ENCODE results near the gene TGFBR3. TPM values are rescaled to one million over a fixed set of nuclear protein-coding genes. Genes with fewer than 3 reads are reported as not detected.
"Not testable (repeated sequence)": the region's sequence is repeated elsewhere in the genome, so short reads cannot be mapped to it uniquely, and the experiment has no call there.

The TGFBR3 gene
- total RNA-seq, 1 experiment from 2014 or later = 1.3 TPM

GRCh38 chr1:91863498-91863897 is 22.5 kb downstream of the TGFBR3 start:
- no peaks in the 10 kb centered on the region for H3K27me3 ChIP-seq
- H3K36me3 ChIP-seq = no peaks in the 10 kb centered on the region
- no peak overlapping the region for H3K4me3 ChIP-seq
- DNase-seq = no peak
- no peaks in the 10 kb centered on the region for H3K9me3 ChIP-seq

DNA sequence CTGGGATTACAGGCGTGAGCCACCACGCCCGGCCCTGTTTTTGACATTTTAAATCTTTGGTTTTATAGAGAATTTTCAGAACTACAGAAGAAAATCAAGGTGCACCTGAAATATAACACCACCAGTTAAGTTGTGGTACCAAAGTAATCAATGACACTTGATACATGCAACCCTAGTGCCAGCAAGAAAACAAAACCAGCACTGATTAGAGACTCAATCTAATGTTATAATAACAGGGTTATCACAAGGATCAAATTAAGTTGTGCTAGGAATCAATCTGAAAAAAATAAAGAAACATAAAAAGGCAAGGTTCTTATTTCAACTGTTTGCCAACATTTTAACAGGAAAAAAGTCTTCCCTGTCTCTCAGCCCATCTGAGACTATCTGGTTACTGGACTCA is 23.8 kb downstream of the TGFBR3 start:
- no peak overlapping the region for H3K4me3 ChIP-seq
- no peaks in the 10 kb centered on the region for H3K27me3 ChIP-seq
- DNase-seq = no peak
- H3K36me3 ChIP-seq = no peaks in the 10 kb centered on the region
- no peaks in the 10 kb centered on the region for H3K9me3 ChIP-seq

DNA sequence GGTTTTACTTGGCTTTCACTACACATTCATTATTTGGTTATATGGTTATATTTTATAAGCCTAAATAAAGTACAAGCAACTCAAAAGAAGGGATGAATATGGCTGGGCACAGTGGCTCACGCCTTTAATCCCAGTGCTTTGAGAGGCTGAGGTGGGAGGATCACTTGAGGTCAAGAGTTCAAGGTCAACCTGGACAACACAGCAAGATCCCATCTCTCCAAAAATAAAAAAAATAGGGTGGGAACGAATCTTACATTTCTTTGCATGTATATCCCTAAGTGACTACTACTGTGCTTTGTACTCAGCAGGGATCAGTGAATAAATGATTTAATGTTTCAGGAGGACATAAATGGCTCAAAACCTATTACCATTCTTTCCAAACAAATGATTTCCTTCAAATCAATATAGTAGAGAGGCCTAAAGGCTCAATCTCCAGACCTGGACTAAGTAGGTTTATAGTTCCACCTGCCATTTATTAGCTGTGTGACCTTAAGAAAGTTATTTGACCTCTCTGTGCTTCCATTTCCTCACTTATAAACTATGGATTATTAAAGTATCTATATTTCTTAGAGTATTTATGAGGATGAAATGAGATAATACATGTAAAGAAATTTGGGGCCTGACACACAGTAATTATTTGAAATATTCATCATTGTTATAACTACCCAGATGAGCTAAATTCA is 28.3 kb downstream of the TGFBR3 start:
- H3K27me3 ChIP-seq = no peaks in the 10 kb centered on the region
- no peaks in the 10 kb centered on the region for H3K36me3 ChIP-seq
- DNase-seq = no peak
- H3K4me3 ChIP-seq = no peak overlapping the region
- H3K9me3 ChIP-seq = no peaks in the 10 kb centered on the region

- Histone ChIP-seq H3K9me3 (no peaks in the 10 kb centered on the region), H3K4me3 (no peak overlapping the region), H3K27me3 (no peaks in the 10 kb centered on the region), H3K36me3 (no peaks in the 10 kb centered on the region)
- DNase-seq = no peak
Measured at GRCh38 chr1:91856996-91857395, 29.0 kb downstream of the TGFBR3 start.

DNA sequence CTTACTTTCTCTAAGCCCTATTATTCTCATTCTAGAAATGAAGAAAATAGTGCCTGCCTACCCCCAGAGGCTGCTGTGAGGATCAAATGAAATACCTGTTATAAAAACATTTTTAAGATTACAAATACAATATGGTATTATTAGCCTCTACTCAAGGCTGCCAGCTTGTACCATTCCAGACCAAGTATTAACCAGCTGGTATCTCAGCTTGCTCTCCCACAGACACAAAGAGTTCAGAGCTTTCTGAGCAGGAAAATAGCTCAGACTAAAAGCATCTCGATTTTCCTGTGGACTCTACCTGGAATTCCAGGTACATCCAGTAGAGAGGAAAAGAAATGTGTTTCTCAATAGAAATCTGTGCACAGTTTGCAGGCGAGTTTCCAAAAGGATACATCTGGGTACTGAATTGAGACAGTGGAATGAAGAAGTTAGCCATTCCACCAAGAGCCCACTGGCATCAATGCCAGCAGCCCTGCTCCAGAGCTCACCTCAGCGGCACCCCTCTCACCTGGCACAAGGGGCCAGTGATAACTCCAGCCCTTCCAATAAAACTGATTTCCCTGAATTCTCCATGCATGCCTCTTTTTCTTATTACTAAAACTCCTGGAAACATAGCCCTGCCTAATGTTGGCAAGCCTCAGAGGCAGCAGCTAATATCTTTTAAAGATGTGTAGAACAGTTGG is 31.0 kb downstream of the TGFBR3 start:
- H3K4me3 ChIP-seq = no peak overlapping the region
- H3K27me3 ChIP-seq = no peaks in the 10 kb centered on the region
- no peak for DNase-seq
- no peaks in the 10 kb centered on the region for H3K36me3 ChIP-seq
- no peaks in the 10 kb centered on the region for H3K9me3 ChIP-seq

DNA sequence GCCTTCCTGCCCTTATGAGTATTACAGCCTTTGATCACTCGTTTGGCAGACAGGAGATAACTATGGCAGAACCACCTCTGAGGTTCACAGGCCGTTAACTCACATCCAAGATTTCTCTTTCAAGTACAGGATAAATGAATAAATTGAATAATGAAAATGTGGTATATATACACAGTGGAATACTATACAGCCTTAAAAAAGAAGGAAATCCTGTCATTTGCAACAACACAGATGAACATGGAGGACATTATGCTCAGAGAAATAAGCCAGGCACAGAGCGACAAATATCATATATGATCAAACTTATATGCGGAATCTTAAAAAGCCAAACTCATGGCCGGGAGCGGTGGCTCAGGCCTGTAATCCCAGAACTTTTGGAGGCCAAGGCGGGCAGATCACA is 32.6 kb downstream of the TGFBR3 start:
- Histone ChIP-seq H3K9me3 (no peaks in the 10 kb centered on the region), H3K36me3 (no peaks in the 10 kb centered on the region), H3K4me3 (no peak overlapping the region), H3K27me3 (no peaks in the 10 kb centered on the region)
- no peak for DNase-seq

GRCh38 chr1:91852011-91852410 is 33.9 kb downstream of the TGFBR3 start:
- H3K27me3 ChIP-seq, DNase-seq, H3K4me3 ChIP-seq: not testable (repeated sequence)

GRCh38 chr1:91851130-91852010 is 34.6 kb downstream of the TGFBR3 start:
- Histone ChIP-seq H3K4me3 (no peak overlapping the region), H3K27me3 (no peaks in the 10 kb centered on the region), H3K9me3 (no peaks in the 10 kb centered on the region), H3K36me3 (no peaks in the 10 kb centered on the region)
- peak; percentile 79 for DNase-seq

More at GRCh38 chr1:91852011-91852410, 33.9 kb downstream of the TGFBR3 start:
- not testable (repeated sequence) for H3K9me3 ChIP-seq, H3K36me3 ChIP-seq

- DNase-seq = no peak
- Histone ChIP-seq H3K9me3 (no peaks in the 10 kb centered on the region), H3K4me3 (no peak overlapping the region), H3K36me3 (no peaks in the 10 kb centered on the region), H3K27me3 (no peaks in the 10 kb centered on the region)
Measured at GRCh38 chr1:91850708-91851107, 35.2 kb downstream of the TGFBR3 start.

GRCh38 chr1:91847851-91848250 is 38.1 kb downstream of the TGFBR3 start:
- Histone ChIP-seq H3K27me3 (no peaks in the 10 kb centered on the region), H3K36me3 (no peaks in the 10 kb centered on the region), H3K9me3 (peaks cover 7% of the 10 kb centered on the region; the same call in 1 of the 2 replicates), H3K4me3 (no peak overlapping the region)
- DNase-seq = no peak

GRCh38 chr1:91846639-91847013 is 39.3 kb downstream of the TGFBR3 start:
- Histone ChIP-seq H3K4me3 (no peak overlapping the region), H3K36me3 (no peaks in the 10 kb centered on the region), H3K27me3 (no peaks in the 10 kb centered on the region), H3K9me3 (peaks cover 7% of the 10 kb centered on the region; the same call in 1 of the 2 replicates)
- no peak for DNase-seq

- DNase-seq = peak; percentile 65
- Histone ChIP-seq H3K4me3 (no peak overlapping the region), H3K36me3 (no peaks in the 10 kb centered on the region), H3K27me3 (no peaks in the 10 kb centered on the region), H3K9me3 (peaks cover 7% of the 10 kb centered on the region; the same call in 1 of the 2 replicates)
Measured at GRCh38 chr1:91846007-91846638, 39.8 kb downstream of the TGFBR3 start.

GRCh38 chr1:91844862-91845528 is 41.0 kb downstream of the TGFBR3 start:
- H3K4me3 ChIP-seq = no peak overlapping the region
- peak; percentile 78 for DNase-seq
- no peaks in the 10 kb centered on the region for H3K27me3 ChIP-seq
- H3K9me3 ChIP-seq = peaks cover 7% of the 10 kb centered on the region; the same call in 1 of the 2 replicates
- H3K36me3 ChIP-seq = no peaks in the 10 kb centered on the region

GRCh38 chr1:91843843-91844242 is 42.1 kb downstream of the TGFBR3 start:
- Histone ChIP-seq H3K27me3 (no peaks in the 10 kb centered on the region), H3K9me3 (peaks cover 7% of the 10 kb centered on the region; the same call in 1 of the 2 replicates), H3K36me3 (no peaks in the 10 kb centered on the region), H3K4me3 (no peak overlapping the region)
- no peak for DNase-seq

DNA sequence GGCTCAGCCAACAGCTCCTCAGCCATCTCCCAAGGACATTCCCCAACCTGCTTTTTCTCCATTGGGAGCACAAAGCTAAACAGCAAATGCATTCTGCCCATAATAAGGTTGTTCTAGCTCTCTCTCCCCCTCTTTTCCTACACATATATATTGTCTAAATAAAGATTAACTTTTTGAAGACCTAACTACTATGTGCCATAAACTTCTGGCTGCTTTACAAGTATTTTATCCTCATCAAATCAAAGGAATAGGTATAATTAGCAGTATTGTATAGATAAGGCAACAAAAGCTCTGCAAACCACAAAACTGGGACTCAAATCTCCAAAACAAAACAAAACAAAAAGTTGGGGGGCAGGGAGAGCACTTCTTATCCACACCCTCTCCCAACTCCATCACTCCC is 43.4 kb downstream of the TGFBR3 start:
- peaks cover 7% of the 10 kb centered on the region; the same call in 1 of the 2 replicates for H3K9me3 ChIP-seq
- H3K4me3 ChIP-seq = no peak overlapping the region
- no peak for DNase-seq
- no peaks in the 10 kb centered on the region for H3K36me3 ChIP-seq
- no peaks in the 10 kb centered on the region for H3K27me3 ChIP-seq

GRCh38 chr1:91842056-91842455 is 43.9 kb downstream of the TGFBR3 start:
- Histone ChIP-seq H3K27me3 (no peaks in the 10 kb centered on the region), H3K36me3 (no peaks in the 10 kb centered on the region), H3K4me3 (no peak overlapping the region), H3K9me3 (peaks cover 7% of the 10 kb centered on the region; the same call in 1 of the 2 replicates)
- no peak for DNase-seq
